ENCODE data around the gene FKBP7. TPM values are rescaled to one million over a fixed set of nuclear protein-coding genes. Genes with fewer than 3 reads are reported as not detected.
"Not testable (repeated sequence)": the region's sequence is repeated elsewhere in the genome, so short reads cannot be mapped to it uniquely, and the experiment has no call there.

FKBP7 gene
- total RNA-seq, 1 donor from 2014 or later = 16.0 TPM

DNA sequence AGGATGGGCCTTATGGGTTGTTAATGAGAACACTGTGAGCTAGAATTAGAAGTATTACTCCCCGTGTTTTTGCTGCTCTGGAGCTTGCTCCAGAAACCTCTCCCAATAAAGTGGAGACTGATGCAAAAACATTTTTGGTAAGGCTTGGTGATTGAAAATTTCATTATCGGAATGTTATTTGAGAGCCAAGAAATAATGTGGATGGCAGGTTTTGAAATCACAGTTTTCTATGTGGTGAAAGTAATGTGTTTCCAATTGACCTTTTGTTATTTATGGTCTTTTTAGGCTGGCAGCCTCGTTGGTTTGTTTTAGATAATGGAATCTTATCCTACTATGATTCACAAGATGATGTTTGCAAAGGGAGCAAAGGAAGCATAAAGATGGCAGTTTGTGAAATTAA is 7.0 kb upstream of the FKBP7 start:
- no peak for DNase-seq (ENCODE audit: low read depth in 2 of 2)

DNA sequence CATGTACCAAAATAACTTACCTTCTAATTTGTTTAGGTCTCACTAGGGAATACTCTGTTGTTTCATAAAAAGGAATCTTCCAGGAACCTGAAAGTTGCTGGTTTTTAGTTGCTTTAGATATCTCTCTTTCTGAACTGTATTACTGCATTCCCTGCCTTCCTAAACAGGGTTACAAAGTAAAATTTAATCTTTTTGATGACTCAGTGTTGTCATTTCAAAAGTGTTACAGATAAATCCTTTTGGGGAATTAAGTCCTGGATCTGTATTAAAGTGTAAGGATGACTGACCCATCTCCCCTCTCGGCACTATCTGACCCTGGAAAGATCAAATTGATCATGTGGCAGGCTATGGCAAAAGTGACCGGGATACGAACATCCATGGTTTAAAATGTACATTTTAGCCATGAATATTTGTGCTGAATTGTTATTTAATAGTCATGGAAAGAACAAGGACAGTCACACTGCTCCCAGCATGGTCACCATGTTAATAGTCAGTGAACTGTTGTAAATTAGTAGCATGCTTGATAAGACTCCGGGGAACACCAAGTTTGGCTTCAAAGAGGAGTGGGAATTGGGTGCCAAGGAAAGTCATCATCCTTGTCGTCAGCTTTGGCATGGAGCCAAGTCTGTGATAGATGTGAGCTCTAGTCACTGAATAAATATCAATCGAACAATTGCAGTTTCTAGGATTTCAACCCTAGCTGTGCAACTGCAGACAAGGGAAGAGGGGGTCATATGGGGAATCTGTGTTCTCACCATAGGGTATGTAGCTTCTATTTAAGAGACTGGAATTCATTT is 6.0 kb upstream of the FKBP7 start:
- DNase-seq (ENCODE audit: low read depth in 2 of 2) = peak in 1 of 2 donors; percentile 56

DNA sequence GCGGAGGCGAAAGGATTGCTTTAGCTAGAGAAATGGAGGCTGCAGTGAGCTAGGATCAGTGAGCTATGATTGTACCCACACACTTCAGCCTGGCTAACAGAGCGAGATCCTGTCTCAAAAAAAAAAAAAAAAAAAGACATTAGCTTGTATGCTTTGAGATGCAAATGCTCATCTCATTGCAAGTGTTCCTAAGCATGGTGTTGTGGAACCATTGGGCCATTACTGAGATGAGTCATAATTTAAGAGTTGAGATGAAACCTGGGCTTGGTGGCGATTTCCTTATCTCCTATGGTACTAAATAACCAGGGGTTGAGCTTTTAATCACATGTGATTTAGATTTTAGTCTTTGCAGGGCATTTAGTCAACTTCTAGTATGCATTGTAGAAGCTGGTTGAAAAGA is 4.0 kb upstream of the FKBP7 start:
- no peak for DNase-seq (ENCODE audit: low read depth in 2 of 2)

DNA sequence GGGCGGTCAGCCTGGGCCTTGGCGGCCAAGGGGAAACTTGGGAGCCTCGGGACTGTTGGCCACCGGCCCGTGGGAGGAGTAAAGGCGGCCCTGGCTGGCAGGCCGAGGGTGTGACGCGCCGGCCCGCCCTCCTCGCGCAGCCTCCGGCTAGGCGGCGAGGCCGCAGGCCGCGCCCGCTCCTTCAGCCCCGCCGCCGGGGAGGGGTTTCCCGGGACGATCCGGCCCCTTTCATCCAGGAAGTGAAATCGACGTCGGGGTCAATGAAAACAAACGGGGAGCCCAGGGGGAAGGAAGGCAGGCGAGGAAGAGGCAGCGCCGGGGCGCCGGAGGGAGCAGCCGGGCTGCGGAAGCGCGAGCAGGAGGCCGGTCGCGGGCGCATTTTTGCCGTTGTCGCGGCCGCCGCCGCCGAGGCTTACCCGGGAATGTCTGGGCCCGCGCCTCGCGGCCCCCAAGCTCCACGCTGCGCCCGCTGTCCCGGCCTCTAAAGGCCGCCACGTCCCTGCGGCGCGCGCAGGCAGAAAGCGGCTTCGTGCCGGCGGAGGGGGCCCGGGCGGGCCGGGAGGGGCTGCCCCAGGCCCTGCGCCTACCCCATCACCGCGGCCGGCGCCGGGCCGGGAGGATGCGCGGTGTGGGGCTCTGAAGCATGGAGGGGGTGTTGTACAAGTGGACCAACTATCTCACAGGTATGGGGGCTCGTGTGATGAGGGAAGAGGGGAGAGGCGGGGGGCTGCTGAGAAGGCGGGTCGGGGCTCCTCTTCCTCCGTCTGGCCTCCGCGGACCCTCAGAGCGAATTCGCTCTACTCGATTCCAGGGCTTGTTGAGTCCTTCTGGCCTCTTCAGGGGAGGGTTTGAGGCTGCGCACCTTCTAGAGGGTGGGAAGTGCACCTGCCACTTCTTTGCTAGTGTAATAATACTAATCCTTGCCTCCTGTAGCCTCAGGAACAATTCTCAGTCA is 2.1 kb upstream of the FKBP7 start, which contains the start of gene PLEKHA3:
Gene PLEKHA3, plus strand, starts transcription at position 231 of the 955 bp plus-strand sequence. Its CDS starts 413 bp downstream, at position 644.
- peak; percentile 52 to 95 for DNase-seq (ENCODE audit: low read depth in 2 of 2)

DNA sequence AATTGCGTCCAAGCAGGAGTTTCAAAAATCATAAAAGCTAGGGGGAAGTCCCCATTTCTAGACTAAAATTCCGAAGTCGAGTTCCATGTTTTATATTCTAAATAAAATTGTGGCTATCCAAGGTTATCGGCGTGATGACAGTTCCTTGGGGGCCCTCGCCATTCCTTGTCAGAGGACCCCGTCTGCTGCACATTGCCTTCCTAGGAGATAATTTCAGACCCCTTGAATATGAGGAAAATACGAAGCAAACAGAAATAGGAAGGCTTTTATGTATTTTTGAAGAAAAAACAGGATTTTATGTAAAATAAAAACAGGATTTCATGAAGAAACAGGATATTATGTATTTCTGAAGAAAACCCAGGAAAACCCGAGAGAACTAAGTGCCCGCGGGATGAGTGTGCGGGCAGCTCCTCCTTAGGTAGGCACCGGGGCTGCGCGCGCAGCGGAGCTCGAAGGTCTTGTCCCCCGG is 1.4 kb upstream of the FKBP7 start:
- no peak for DNase-seq (ENCODE audit: low read depth in 2 of 2)

DNA sequence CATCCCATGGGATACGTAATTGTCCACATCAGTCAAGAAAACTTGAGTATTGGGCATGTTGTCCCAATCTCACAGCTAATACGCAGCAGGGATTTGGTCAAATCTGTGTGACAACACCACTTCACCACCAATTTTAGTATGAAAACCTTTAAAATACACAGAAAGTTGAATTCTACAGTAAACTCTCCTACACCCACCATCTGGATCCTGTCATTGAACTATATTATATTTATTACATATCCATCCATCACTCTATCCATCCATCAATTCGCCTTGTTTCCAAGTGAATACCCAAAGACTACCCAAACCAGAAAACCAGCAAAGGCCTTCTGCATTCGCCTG is 846 bp upstream of the FKBP7 start:
- DNase-seq (ENCODE audit: low read depth in 2 of 2) = no peak

DNA sequence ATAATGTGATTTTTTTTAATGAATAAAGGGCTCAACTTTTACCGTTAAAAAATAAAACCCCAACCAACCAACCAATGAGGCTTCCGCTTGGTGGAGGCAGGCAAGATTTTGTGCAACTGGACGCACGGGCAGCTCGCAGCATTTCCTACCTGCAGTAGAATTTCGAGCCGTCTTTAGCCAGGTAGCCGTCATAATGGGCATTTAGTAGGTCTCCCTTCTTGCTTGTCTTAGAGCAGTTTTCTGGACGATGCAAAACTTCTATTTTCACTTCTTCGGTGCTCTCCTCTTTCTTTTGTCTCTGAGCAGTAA is 316 bp downstream of the FKBP7 start:
- DNase-seq (ENCODE audit: low read depth in 2 of 2) = peak in 1 of 2 donors; percentile 18

DNA sequence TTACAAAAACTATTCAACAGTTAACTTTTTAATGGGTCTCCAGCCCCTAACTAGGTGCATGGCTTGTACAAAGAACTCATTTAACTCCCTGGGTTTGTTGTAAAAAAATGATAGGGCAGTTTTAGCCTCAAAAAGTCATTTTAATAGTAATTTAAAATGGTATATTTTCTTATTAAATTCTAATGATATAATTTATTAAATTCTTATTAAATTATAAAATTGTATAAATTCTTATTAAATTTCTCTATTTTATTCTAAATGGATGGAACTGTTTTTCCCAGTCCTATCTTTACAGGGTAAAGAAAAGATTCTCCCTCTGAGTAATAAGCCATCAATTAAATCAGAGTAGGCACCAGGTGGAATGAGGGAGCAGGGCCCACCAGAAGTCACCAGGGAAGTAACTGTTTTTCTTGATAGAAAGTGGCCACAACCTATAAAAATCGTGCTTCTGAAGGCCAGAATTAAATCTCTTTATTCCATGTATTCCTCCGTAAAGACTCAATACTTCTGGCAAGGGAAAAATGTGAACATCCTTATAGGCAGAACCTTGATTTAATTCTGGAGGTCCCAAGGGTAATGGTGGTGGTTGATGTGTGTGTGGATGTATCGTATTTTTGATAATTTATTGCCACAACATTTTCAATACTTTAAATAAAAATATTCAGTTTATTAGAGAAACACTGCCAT is 814 bp downstream of the FKBP7 start:
- DNase-seq (ENCODE audit: low read depth in 2 of 2) = no peak

DNA sequence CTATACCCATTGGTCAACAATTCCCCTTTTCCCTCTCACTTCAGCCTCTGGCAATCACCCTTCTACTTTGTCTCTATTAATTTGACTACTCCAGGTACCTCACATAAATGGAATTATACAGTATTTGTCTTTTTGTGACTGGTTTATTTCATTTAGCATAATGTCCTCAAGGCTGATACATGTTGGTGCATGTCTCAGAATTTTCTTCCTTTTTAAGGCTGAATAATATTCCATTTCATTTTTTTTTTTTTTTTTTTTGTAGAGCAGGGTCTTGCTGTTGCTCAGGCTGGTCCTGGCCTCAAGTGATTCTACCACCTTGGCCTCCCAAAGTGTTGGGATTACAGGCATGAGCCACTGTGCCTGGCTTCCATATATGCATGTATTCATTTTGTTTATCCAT is 1.9 kb downstream of the FKBP7 start:
- no peak for DNase-seq (ENCODE audit: low read depth in 2 of 2)

DNA sequence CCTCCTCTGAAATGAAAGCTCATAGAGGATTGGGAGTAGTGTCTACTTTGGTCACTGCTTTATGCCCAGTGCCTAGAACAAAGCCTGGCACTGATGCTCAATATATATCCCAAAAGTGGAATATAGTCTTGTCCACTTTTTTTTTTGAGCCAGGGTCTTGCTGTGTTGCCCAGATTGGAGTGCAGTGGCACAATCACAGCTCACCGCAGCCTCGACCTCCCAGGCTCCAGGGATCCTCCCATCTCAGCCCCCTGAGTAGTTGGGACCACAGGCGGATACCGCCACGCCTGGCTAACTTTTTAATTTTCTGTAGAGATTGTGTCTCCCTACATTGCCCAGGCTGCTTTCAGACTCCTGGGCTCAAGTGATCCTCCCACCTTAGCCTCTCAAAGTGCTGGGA is 3.8 kb downstream of the FKBP7 start:
- no peak for DNase-seq (ENCODE audit: low read depth in 2 of 2)

DNA sequence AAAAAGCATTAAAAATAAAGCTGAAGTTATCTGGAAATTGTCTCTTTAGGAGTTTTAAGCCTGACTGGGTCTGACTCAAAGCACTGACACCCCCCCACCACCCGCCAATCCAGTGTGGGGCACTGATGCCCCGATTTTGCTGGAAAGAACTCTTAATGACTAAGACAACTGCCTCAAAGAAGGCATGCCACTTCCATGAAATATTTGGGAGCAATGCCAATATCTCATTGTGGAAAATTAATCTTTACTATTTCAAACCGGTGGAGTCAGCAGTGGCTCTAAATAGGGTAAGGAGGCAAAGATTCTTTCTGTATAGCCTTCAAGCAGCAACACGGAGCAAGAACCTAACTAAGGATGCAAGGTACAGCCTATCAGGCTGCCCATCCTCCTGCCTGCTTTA is 4.5 kb downstream of the FKBP7 start:
- DNase-seq (ENCODE audit: low read depth in 2 of 2) = no peak

DNA sequence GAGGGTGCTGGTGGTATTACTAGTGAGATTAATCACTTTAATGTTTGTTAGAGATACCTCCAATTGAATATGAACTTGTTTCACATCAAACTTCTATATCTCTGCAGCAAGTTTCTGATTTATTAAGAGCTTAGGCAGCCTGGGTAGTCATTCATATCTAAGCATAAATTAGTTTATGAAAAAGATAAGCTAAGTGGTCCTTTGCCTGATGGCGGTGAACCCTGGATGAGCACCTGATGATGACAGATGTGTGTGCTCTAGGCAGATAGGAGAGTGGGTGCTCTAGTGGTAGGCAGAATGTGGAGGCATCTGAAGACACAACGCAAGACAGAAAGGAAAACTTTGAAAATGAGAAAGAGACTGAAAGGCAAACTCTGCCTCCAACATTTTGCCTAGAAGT is 5.0 kb downstream of the FKBP7 start:
- no peak for DNase-seq (ENCODE audit: low read depth in 2 of 2)

DNA sequence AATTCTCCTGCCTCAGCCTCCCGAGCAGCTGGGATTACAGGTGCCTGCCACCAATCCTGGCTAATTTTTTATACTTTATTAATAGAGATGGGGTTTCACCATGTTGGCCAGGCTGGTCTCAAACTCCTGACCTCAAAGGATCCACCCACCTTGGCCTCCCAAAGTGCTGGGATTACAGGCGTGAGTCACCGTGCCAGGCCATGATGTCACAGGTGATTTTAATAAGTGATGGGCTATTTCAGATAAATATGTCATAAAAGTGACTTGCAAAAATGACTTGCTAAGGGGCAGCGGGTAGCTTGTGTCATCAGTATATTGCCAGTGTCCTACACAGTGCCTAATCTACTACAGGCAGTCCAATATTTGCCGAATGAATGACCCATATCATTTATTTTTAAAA is 7.1 kb downstream of the FKBP7 start:
- DNase-seq (ENCODE audit: low read depth in 2 of 2) = not testable (repeated sequence)

DNA sequence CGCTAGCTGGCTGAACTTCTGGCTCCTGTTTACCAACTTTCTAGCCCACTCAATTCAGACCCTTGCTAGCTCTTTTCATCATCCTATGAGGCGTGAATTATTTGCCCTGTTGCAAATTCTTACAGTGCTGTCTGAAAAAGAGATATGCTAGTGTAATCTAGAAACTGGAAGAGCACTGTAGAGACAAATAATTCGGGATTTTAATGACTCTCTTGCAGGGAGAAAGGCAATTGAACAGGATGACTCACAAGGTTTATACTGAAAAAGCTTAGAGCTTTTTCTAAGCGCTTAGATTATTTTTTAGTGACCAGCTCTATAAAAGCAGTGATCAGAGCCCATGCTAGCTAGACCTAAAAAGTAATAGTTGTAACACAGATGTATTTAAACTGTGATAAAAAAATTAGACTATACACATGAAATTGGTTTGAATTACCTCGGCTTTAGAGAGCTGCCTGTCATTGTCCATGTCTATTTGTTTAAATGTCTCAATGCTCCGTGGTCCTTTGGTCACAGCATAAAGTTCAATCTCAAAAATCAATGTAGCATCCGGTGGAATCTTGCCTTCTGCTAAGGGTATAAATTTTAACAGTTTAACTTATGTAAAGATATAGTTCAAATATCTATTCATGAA is 9.1 kb downstream of the FKBP7 start:
- DNase-seq (ENCODE audit: low read depth in 2 of 2) = no peak

DNA sequence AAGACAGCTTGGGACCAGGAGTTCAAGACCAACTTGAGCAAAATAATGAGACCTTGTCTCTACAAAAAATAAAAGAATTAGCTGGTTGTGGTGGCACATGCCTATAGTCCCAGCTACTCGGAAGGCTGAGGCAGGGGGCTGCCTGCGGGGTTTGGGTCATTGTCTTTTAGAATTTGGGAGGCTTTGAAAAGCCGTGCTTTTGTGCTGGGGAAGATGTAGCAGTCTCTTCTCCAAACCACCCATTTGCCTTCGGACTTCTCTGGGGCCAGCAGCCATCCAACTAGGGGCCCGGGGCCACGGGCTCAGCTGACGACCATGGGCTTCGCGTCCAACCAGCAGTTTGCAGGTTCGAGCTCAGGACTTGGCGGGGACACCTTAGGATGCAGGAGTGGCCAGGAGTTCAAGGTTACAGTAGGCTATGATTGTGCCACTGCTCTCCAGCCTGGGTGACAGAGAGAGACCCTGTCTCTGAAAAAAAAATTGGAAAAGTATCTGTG is 21.0 kb downstream of the FKBP7 start:
- DNase-seq (ENCODE audit: low read depth in 2 of 2) = no peak

DNA sequence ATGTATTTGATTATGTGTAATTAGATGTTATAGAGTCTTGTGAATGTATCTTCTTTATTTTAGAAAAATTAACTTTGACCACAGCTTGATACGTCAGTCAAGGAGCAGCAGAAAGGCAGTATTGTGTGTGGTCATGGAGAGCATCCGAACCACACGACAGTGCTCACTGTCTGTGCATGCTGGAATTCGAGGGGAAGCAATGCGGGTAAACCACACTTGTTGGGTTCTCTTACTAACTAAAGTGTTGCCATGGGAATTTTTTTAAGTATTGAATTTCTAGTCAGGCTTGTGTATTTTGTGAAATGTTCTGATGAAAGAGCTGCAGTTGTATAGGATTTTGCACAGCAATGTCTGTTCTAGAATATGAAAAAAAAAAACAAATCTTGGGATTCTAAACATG is 22.5 kb downstream of the FKBP7 start:
- no peak for DNase-seq (ENCODE audit: low read depth in 2 of 2)

DNA sequence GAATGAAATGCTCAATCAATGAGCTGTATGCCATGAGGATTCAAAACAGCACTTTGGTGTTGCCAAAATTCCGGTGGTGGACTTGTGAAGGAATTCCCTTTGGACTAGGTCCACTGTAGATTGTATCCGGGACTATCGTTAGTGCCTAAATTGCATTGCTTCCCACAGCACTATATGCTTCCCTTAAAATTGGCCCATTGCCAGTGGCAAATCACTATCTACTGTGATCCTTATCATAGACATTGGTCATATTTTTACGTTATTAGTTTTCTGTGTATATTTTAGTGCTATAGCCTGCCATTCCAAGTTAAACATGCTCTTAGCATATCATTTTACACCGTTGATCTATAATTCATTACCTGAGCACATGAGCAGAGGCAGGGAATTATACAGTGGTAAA is 25.5 kb downstream of the FKBP7 start:
- no peak for DNase-seq (ENCODE audit: low read depth in 2 of 2)

DNA sequence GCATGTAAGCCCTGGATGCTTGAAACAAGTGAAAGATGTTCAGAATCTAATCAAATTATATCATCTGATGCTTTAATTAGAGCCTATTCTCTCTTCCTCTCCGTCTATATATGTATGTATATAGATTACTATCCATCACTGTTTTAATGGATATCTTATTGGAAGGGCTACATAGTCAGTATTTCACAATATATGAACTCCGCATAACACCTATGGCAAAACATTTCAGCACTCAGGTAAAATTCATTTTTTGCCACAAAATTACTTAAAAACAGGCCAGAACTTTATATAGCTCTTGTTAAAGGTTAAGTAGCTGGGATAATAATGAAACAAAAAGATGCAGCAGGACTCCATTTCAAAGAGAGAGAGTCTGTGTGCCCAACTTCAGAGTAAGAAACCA is 26.1 kb downstream of the FKBP7 start:
- no peak for DNase-seq (ENCODE audit: low read depth in 2 of 2)

DNA sequence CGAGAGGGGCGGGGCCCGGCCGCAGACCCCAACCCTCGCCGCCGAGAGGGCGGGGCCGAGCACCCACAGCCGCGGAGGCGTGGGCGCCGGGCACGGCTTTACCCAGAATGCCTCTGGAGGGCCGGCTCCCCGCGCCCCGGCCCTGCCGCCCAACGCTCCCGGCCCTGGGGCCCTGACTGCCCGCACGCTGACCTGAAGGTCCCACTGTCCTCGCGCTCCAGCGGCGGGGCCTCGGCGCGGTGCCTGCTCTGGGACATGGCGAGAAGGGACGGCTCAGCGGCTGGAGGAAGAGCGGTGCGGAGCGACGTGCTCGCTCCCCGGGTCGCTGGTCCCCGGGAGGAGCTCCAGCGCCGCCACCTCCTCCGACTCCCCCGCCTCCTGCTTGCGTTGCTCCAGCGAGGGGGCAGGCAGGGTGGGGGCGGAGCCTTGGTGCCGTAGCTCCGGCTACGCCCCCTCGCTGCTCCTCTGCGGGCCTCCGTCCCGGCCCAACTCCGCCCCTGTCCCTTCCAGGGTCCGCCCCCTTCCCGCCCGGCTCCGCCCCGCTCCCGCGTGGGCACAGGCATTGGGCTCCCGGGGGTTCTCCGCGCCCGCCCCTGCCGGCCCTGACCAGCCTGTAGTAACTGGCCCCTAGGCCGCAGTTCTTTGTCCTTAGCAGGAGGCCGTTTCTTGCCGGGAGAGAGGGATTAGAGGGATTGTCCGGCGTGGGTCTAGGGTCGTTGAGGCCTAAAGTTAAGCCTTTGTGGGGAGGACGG is 27.4 kb downstream of the FKBP7 start, which contains the start of the genes PJVK and PRKRA:
Gene PJVK, plus strand, starts transcription at position 605 of the 752 bp plus-strand sequence. CDS start 2,032 bp downstream, outside the sequence.
Gene PRKRA, minus strand, starts transcription at position 402 of the 752 bp plus-strand sequence. Its CDS starts 145 bp downstream, at position 257.
- DNase-seq (ENCODE audit: low read depth in 2 of 2) = peak; percentile 94 to 98

DNA sequence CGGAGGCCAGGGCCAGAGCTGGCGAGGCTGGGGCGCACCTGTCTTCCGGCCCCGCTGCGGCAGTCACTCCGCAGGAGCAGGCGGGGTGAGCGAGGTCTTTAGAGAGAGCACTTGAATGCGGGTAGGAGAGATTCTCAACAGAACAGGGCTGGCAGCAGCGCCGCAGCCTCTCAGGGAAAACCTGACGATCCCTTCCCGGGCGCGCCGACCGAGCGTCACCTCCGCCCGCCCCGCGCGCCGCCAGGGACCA is 28.0 kb downstream of the FKBP7 start:
- DNase-seq (ENCODE audit: low read depth in 2 of 2) = no peak

Measured in dermis microvascular lymphatic vessel endothelial cell (primary cell).